Urinary bladder (tissue), 4 donors: ENCODE results near the gene PTPN3. TPM values are rescaled to one million over a fixed set of nuclear protein-coding genes. Genes with fewer than 3 reads are reported as not detected.

ENCODE experiments used
- DNase-seq: peaks from one replicate; pipeline ENCODE4 v3.0.0-alpha.2; 2015; ENCODE audit errors: extremely low spot score
- H3K27ac ChIP-seq: one replicate; pipeline ENCODE4 v1.5.1; 2013; ENCODE audit warnings: low read depth, mild to moderate bottlenecking, moderate library complexity
- H3K36me3 ChIP-seq: one replicate; pipeline ENCODE4 v1.6.1; 2013; ENCODE audit warnings: mild to moderate bottlenecking, moderate library complexity; ENCODE audit not compliant: insufficient read depth
- H3K4me1 ChIP-seq: one replicate; pipeline ENCODE4 v1.6.1; 2013; ENCODE audit warnings: mild to moderate bottlenecking, moderate library complexity; ENCODE audit not compliant: insufficient read depth
- H3K4me3 ChIP-seq: one replicate; pipeline ENCODE4 v1.5.1; 2013; ENCODE audit warnings: low read depth, low read length
- WGBS: extraction: QIAGEN DNeasy Blood & Tissue Kit; methylation state at CpG from one replicate; pipeline ENCODE4 v1.1.7; 2013; 5-methylcytosine and 5-hydroxymethylcytosine counted together
- polyA plus RNA-seq: library from polyadenylated mRNA; stranded (reverse); fragments of 200-250 nt; gene quantifications from one replicate; pipeline ENCODE4 v1.2.3, GENCODE V29; 2013
- total RNA-seq: library from RNA; depleted of rRNA; stranded (reverse); fragments of >200 nt; gene quantifications from one replicate; pipeline ENCODE4 v1.2.3, GENCODE V29; 2014
- donor health status: healthy with polysubstance abuse.
- donor health status: healthy.

The PTPN3 gene
- total and polyA plus RNA-seq, 2 donors = 1.9 to 4.2 TPM

- WGBS = 86% methylated on average over 3 of the region's 3 CpGs
- H3K27ac ChIP-seq = no peak overlapping the region
- no peak for DNase-seq
- no peaks in the 10 kb centered on the region for H3K36me3 ChIP-seq
- H3K4me3 ChIP-seq = no peak overlapping the region
- H3K4me1 ChIP-seq = no peaks in the 10 kb centered on the region
Measured at GRCh38 chr9:109448223-109448622, 49.9 kb downstream of the PTPN3 start.

DNA sequence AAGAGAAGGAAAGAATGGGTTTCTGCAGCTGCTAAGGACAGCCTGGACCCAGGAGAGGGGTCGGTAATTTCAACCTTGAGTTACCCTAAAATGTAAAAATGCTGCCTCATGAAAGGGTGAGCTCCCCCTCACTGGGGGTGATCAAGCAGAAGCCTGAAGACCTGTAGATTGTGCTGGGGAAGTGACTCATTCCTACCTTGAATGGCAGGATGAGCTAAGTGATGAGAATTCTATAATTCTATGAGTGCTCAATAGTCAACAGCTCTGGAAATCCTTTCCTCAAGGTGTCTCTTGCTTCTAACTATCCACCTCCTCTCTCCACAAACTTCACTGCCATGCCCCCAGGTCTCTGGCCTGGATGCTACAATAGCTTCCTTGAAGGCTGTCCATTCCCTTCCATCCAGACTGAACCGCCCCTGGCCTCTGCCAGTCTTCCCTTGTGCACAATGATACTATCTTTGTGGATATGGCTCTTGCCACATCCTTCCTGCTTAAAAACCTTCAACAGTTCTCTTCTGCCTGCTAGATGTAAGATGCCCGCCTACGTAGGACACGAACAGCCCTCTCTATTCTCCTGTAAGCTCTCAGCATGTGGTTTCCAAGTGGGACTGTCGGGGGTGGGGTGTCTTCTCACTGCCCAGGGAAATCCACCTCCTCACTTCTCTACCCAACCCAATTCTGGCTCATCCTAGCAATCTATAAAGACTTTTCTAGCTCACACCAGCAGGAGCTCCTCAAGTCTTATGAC lies 50.6 kb downstream of the PTPN3 start:
- 86% methylated on average over 6 of the region's 6 CpGs for WGBS
- Histone ChIP-seq H3K36me3 (no peaks in the 10 kb centered on the region), H3K27ac (no peak overlapping the region), H3K4me1 (no peaks in the 10 kb centered on the region), H3K4me3 (no peak overlapping the region)
- no peak for DNase-seq

GRCh38 chr9:109444771-109445320 lies 53.3 kb downstream of the PTPN3 start:
- 83% methylated on average over 3 of the region's 3 CpGs for WGBS
- no peak for DNase-seq
- Histone ChIP-seq H3K4me1 (no peaks in the 10 kb centered on the region), H3K4me3 (no peak overlapping the region), H3K36me3 (no peaks in the 10 kb centered on the region), H3K27ac (no peak overlapping the region)

DNA sequence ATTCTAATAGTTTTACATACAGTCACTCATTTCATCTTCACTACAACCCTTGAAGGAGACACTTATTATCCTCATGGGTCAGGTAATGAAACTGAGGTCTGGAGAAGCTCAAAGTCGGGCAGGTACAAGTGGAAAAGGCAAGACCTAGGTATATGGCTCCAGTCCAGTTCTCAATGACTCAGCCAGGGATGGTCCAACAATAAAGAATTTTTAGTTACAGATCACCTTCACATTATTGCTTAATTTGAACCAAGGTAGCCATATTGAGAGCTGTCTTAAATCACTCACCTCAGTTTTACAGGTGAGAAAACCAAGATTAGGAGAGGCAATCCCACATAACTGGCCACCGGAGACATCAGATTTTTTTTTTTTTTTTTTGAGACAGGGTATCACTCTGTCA lies 55.4 kb downstream of the PTPN3 start:
- 79% methylated on average over 2 of the region's 2 CpGs for WGBS
- Histone ChIP-seq H3K36me3 (no peaks in the 10 kb centered on the region), H3K4me1 (no peaks in the 10 kb centered on the region), H3K4me3 (no peak overlapping the region), H3K27ac (no peak overlapping the region)
- DNase-seq = no peak

DNA sequence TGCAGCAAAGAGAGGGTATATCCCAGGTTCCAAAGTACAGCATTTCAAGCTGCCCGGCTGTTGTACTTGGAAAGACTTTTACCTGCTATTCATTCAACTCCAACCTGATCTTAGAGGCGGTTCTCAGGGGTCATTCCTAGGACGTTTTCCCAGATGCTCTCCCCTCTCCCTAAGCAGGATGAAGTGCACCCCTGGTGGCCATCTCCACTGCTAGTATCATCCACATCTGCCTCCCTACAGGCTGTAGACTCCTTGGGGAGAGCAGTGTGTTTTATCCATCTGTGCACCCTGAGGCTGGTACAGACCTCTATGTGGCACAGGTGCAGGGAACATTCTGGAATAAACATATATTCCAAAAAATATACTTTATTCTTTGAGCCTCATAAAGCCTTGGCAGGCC lies 56.8 kb downstream of the PTPN3 start:
- no peaks in the 10 kb centered on the region for H3K36me3 ChIP-seq
- 45% methylated on average over 3 of the region's 3 CpGs for WGBS
- DNase-seq = no peak
- no peak overlapping the region for H3K4me3 ChIP-seq
- H3K4me1 ChIP-seq = no peaks in the 10 kb centered on the region
- H3K27ac ChIP-seq = no peak overlapping the region

GRCh38 chr9:109440797-109441287 lies 57.3 kb downstream of the PTPN3 start:
- Histone ChIP-seq H3K4me1 (no peaks in the 10 kb centered on the region), H3K4me3 (no peak overlapping the region), H3K27ac (no peak overlapping the region), H3K36me3 (no peaks in the 10 kb centered on the region)
- peak; percentile 20 for DNase-seq
- WGBS = 7% methylated on average over 4 of the region's 4 CpGs

DNA sequence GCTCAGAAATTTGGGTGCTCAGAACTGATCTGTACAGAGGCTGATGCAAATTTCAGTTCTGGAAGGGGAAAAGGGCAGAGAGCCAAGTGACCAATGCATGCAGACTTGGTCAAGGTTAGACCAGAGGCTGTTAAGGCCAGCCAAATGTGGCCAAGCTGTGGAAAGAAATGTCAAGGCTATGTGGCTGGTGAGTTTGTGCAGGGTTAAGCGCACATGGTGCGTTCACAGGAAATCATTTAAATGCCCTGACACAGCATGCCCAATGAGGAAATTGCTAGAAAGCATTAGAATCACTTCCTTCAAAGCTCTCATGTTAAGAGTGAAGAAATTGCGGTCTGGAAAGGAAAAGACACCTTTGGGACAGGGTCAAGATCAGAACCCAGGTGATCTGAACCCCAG lies 58.0 kb downstream of the PTPN3 start:
- H3K4me3 ChIP-seq = no peak overlapping the region
- no peak overlapping the region for H3K27ac ChIP-seq
- WGBS = 75% methylated on average over 3 of the region's 3 CpGs
- H3K36me3 ChIP-seq = no peaks in the 10 kb centered on the region
- no peak for DNase-seq
- H3K4me1 ChIP-seq = no peaks in the 10 kb centered on the region

DNA sequence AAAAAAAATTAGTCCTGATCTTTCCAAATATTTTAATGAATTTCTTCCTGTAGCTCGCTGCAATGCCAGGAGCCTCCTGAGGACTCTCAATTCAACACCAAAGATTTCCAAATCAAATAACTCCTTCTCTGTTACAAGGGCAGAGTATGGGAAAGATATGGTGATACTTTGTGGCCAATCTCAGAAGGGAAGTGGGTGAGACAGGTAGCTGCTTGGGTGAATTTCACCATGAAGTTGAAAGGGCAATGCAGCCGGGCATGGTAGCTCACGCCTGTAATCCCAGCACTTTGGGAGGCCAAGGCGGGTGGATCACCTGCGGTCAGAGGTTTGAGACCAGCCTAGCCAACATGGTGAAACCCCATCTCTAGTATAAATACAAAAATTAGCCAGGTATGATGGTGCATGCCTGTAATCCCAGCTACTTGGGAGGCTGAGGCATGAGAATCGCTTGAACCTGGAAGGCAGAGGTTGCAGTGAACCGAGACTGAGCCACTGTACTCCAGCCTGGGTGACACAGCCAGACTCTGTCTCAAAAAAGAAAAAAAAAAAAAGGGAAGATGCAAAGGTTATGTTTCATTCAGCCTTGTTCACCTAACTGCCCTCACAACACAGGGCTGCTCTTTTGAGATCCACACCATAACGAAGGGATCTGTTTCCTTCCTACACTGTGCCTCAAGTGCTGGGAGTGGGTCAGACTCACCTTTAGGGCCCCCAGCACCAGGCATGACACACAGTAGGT lies 58.6 kb downstream of the PTPN3 start:
- DNase-seq = no peak
- 91% methylated on average over 8 of the region's 8 CpGs for WGBS
- no peak overlapping the region for H3K4me3 ChIP-seq
- H3K27ac ChIP-seq = no peak overlapping the region
- H3K36me3 ChIP-seq = no peaks in the 10 kb centered on the region
- no peaks in the 10 kb centered on the region for H3K4me1 ChIP-seq

DNA sequence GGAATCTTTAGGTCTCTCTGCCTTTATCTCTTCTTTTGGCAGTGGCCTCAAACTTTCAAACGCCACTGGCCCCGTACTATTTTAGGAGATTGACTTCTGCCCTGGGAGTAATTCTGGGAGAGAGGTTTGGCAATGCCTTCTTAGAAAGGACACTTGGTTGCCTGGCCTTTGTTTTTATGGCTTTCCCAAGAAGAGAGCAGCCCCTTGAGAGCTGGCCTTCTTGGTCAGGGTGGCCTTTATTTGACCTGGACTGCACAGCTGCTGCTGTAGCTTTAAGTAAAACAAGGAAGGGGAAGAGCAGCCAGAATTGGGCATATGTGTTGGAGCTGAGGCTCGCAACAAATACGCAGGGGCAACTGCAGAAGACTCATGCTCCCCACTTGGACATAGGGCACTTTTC lies 60.8 kb downstream of the PTPN3 start:
- WGBS = 47% methylated on average over 4 of the region's 4 CpGs
- no peak for DNase-seq
- no peaks in the 10 kb centered on the region for H3K4me1 ChIP-seq
- H3K36me3 ChIP-seq = no peaks in the 10 kb centered on the region
- no peak overlapping the region for H3K4me3 ChIP-seq
- H3K27ac ChIP-seq = no peak overlapping the region

DNA sequence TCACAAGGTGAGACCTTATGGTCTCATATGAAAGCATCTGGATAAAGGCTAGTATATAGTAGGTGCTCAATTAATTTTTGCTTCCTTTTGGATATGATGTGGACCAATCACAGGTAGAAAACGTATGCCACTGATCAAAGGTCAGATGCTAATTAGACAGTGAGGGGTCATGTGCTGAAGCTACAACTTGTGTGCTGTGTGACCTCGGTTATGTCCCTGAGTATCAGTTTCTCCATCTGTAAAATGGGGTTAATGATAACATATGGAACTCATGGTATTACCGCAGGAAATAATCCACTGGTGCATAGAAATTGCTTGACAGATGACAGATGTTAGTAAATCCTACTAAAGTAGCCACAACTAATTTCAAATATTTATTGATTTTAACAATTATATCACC lies 62.0 kb downstream of the PTPN3 start:
- Histone ChIP-seq H3K27ac (no peak overlapping the region), H3K4me1 (no peaks in the 10 kb centered on the region), H3K36me3 (no peaks in the 10 kb centered on the region), H3K4me3 (no peak overlapping the region)
- no peak for DNase-seq
- 87% methylated on average over 3 of the region's 3 CpGs for WGBS

DNA sequence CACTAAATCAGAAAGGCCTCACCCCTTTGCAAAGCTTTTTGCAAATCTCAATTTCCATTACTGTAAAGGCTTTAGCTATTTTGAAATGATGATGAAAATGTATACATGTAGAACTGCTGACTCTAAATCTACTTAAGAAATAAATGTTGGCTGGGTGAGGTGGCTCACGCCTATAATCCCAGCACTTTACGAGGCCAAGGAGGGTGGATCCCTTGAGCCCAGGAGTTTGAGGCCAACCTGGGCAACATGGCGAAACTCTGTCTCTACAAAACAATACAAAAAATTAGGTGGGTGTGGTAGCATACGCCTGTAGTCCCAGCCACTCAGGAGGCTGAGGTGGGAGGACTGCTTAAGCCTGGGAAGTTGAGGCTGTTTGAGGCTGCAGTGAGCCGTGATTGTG lies 64.6 kb downstream of the PTPN3 start:
- Histone ChIP-seq H3K27ac (no peak overlapping the region), H3K36me3 (no peaks in the 10 kb centered on the region), H3K4me1 (no peaks in the 10 kb centered on the region), H3K4me3 (no peak overlapping the region)
- DNase-seq = no peak
- WGBS = 85% methylated on average over 5 of the region's 5 CpGs

DNA sequence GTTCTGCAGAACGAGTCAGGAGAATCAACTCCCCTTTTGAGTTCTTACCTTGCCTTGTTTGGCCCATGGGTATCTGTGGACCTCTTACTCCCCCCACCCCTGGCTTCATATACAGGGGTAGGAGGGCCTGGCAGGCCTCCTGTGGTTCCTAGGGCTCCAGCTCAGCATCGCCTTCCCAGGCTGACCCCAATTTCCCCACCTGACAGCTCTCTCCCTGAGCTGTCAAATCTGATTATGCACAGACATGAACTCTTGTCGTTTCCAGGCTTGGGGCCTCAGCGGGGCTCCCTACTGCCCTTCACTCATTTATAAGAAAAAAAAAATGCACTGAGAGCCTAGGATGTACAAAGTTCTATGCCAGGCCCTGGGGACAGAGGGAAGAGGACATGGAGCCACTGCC lies 67.9 kb downstream of the PTPN3 start:
- H3K4me1 ChIP-seq = no peaks in the 10 kb centered on the region
- WGBS = 52% methylated on average over 4 of the region's 4 CpGs

GRCh38 chr9:109428854-109429253 lies 69.3 kb downstream of the PTPN3 start:
- Histone ChIP-seq H3K4me1 (no peaks in the 10 kb centered on the region), H3K27ac (no peak overlapping the region), H3K4me3 (no peak overlapping the region), H3K36me3 (peaks cover 3% of the 10 kb centered on the region)
- WGBS = 79% methylated on average over 6 of the region's 6 CpGs
- DNase-seq = no peak

More for the DNA sequence above, 67.9 kb downstream of the PTPN3 start:
- DNase-seq = no peak
- no peak overlapping the region for H3K4me3 ChIP-seq
- no peak overlapping the region for H3K27ac ChIP-seq
- H3K36me3 ChIP-seq = peaks cover 3% of the 10 kb centered on the region

DNA sequence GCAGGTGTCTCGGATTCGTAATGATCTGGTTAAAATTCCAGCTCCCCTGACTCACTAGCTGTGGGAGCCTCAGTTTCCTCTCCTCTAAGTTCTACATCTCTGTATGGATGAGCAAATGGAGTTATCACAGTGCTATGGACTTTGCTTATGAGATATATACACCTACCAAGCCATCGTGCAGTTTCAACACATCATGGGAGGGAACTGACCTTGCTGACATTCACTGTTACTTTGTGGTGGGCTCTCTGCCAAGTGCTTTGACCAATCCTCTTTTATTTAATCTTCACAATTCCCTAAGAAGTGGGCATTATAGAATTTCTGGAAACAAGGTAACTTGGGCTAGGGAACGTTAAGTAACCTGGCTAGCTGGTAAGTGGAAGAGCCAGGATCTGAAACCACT lies 70.2 kb downstream of the PTPN3 start:
- H3K4me3 ChIP-seq = no peak overlapping the region
- H3K36me3 ChIP-seq = peaks cover 3% of the 10 kb centered on the region
- 69% methylated on average over 4 of the region's 4 CpGs for WGBS
- no peaks in the 10 kb centered on the region for H3K4me1 ChIP-seq
- DNase-seq = no peak
- no peak overlapping the region for H3K27ac ChIP-seq
